ENCODE results near the gene SARNP. TPM values are rescaled to one million over a fixed set of nuclear protein-coding genes. Genes with fewer than 3 reads are reported as not detected.
"Not testable (repeated sequence)": the region's sequence is repeated elsewhere in the genome, so short reads cannot be mapped to it uniquely, and the experiment has no call there.

SARNP gene, protein sequence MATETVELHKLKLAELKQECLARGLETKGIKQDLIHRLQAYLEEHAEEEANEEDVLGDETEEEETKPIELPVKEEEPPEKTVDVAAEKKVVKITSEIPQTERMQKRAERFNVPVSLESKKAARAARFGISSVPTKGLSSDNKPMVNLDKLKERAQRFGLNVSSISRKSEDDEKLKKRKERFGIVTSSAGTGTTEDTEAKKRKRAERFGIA
- polyA plus RNA-seq (2012; ENCODE audit: low read depth, missing spikeins) = 138 TPM

GRCh38 chr12:55817345-55818139 lies at the start of gene SARNP, which contains the start of gene ORMDL2:
TSS of gene SARNP (minus strand) at chr12:55817724. CDS start at chr12:55817701, 23 bp downstream.
TSS of gene ORMDL2 (plus strand) at chr12:55818041. CDS start at chr12:55819000, 959 bp downstream.
- DNase-seq (ENCODE audit: insufficient read length, low spot score) (peak; percentile 86), FAIRE-seq (peak; percentile 99)
- TF ChIP-seq POU2F2 (IDR thresholded peaks at IDR 0.05; ENCODE audit: low read depth, low read length) (peak; percentile 46; the same call in 1 of the 2 replicates), TAF1 (IDR thresholded peaks at IDR 0.05; ENCODE audit: low read depth, low read length) (peak; percentile 85), SPI1 (IDR thresholded peaks at IDR 0.05; ENCODE audit: low read depth, low read length) (peak; percentile 87), POLR2A (IDR thresholded peaks at IDR 0.05; ENCODE audit: low read depth, low read length) (peak; percentile 83), POLR2AphosphoS5 (IDR thresholded peaks at IDR 0.05; ENCODE audit: low read depth, low read length) (peak; percentile 91), PAX5 (IDR thresholded peaks at IDR 0.05; ENCODE audit: insufficient read depth, low read length, severe bottlenecking) (no peak)

DNA sequence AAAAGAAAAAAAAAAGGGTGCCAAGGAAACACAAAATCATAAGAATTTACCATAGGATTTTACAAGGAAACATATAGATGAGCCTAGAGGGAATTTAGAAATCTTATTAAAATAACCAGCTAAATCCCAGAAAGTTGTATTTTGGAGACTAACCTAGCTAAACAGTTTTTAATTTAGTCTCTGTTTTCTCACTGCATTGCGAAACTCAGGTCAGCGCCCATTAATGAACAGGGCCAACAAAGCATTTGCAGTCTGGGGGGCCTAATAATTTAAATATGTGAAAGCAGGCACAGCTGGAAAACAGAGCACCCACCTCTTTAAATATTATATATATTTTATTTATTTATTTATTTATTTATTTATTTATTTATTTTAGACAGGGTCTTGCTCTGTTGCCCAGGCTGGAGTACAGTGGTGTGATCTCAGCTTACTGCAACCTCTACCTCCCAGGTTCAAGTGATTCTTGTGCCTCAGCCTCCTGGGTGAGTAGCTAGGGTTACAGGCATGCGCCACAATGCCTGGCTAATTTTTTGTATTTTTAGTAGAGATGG lies 49.0 kb upstream of the SARNP start:
- DNase-seq (ENCODE audit: insufficient read length, low spot score); FAIRE-seq: not testable (repeated sequence)

DNA sequence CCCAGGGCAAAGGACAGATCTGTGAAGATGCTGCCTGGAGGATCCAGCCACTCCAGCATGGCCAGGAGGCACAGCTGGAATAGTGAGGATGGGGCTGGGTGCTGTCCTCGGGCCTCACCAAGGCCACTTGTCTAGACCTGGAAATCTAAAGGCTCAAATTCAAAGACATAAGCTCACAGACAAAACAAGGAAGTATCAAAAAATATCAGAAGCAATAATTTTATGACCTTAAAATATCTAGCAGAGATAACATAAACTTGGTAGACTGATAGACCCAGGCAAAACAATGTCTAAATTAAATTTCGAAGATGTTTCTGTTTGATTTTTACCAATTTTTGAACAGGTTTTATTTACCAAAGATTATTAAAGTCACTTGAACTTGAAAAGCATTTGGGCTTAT lies 47.8 kb upstream of the SARNP start:
- DNase-seq (ENCODE audit: insufficient read length, low spot score) = no peak
- no peak for FAIRE-seq

DNA sequence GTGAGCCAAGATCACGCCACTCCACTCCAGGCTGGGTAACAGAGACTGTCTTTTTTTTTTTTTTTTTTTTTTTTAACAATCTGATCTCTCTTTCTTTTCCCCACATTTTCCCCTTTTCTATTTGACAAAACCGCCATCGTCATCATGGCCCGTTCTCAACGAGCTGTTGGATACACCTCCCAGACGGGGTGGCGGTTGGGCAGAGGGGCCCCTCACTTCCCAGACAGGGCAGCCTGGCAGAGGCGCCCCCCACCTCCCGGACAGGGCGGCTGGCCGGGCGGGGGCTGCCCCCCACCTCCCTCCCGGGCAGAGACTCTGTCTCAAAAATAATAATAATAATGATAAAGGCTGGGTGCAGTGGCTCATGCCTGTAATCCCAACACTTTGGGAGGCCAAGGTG lies 45.4 kb upstream of the SARNP start:
- not testable (repeated sequence) for FAIRE-seq; DNase-seq (ENCODE audit: insufficient read length, low spot score)

More for the DNA sequence above, 47.8 kb upstream of the SARNP start:
- TF ChIP-seq PAX5 (IDR thresholded peaks at IDR 0.05; ENCODE audit: insufficient read depth, low read length, severe bottlenecking) = no peak

DNA sequence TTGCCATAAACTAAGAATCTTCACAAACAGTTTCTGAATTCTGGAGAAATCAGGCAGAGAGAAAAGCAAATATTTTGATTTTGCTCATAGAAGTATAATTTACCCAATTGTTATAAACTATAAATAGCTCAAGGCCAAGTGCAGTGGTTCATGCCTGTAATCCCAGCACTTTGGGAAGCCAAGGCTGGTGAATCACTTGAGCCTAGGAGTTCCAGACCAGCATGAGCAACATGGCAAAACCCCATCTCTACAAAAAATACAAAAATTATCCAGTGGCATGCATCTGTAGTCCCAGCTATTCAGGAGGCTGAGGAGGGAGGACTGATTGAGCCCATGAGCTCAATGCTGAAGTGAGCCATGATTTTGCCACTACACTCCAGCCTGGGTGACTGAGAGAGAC lies 44.8 kb upstream of the SARNP start:
- FAIRE-seq = no peak
- TF ChIP-seq POU2F2 (IDR thresholded peaks at IDR 0.05; ENCODE audit: low read depth, low read length) = no peak
- TF ChIP-seq POLR2A (IDR thresholded peaks at IDR 0.05; ENCODE audit: low read depth, low read length) = no peak
- TF ChIP-seq SPI1 (IDR thresholded peaks at IDR 0.05; ENCODE audit: low read depth, low read length) = no peak
- no peak for TF ChIP-seq PAX5 (IDR thresholded peaks at IDR 0.05; ENCODE audit: insufficient read depth, low read length, severe bottlenecking)
- no peak for TF ChIP-seq TAF1 (IDR thresholded peaks at IDR 0.05; ENCODE audit: low read depth, low read length)
- no peak for TF ChIP-seq POLR2AphosphoS5 (IDR thresholded peaks at IDR 0.05; ENCODE audit: low read depth, low read length)

DNA sequence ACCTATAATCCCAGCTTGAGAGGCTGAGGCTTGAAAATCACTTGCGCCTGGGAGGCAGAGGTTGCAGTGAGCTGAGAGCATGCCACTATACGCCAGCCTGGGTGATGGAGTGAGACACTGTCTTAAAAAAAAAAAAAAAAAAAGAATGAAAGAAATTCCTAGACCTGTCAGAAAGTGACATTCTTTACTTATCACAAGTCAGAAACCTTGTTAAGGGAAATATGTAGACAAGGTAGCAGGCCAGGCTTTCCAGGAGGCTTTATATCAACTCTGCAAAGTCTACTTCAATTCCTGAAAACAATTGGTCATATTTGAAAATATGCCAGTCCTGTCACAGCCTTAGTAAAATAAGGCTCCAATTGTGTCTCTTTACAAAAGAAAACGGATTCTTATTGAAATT lies 44.3 kb upstream of the SARNP start:
- TF ChIP-seq SPI1 (IDR thresholded peaks at IDR 0.05; ENCODE audit: low read depth, low read length) (no peak), POLR2A (IDR thresholded peaks at IDR 0.05; ENCODE audit: low read depth, low read length) (no peak), POU2F2 (IDR thresholded peaks at IDR 0.05; ENCODE audit: low read depth, low read length) (no peak), PAX5 (IDR thresholded peaks at IDR 0.05; ENCODE audit: insufficient read depth, low read length, severe bottlenecking) (no peak), POLR2AphosphoS5 (IDR thresholded peaks at IDR 0.05; ENCODE audit: low read depth, low read length) (no peak), TAF1 (IDR thresholded peaks at IDR 0.05; ENCODE audit: low read depth, low read length) (no peak)
- DNase-seq (ENCODE audit: insufficient read length, low spot score) (no peak), FAIRE-seq (no peak)

More for the DNA sequence above, 44.8 kb upstream of the SARNP start:
- DNase-seq (ENCODE audit: insufficient read length, low spot score) = no peak

DNA sequence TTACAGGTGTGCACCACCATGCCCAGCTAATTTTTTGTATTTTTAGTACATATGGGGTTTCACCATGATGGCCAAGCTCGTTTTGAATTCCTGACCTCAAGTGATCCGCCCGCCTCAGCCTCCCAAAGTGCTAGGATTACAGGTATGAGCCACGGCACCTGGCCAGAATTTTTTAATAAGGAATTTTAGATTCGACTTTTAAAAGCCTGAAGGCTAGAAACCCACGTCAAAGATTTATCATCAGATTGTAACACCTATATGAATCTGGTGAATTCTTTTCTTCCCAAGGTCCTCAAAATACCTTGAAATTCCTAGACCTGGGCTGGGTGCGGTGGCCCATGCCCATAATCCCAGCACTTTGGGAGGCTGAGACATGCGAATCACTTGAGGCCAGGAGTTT lies 43.9 kb upstream of the SARNP start:
- DNase-seq (ENCODE audit: insufficient read length, low spot score) (no peak), FAIRE-seq (no peak)
- TF ChIP-seq TAF1 (IDR thresholded peaks at IDR 0.05; ENCODE audit: low read depth, low read length) = no peak
- no peak for TF ChIP-seq POLR2AphosphoS5 (IDR thresholded peaks at IDR 0.05; ENCODE audit: low read depth, low read length)
- TF ChIP-seq PAX5 (IDR thresholded peaks at IDR 0.05; ENCODE audit: insufficient read depth, low read length, severe bottlenecking) = no peak
- no peak for TF ChIP-seq POLR2A (IDR thresholded peaks at IDR 0.05; ENCODE audit: low read depth, low read length)
- no peak for TF ChIP-seq POU2F2 (IDR thresholded peaks at IDR 0.05; ENCODE audit: low read depth, low read length)
- TF ChIP-seq SPI1 (IDR thresholded peaks at IDR 0.05; ENCODE audit: low read depth, low read length) = no peak

- no peak for FAIRE-seq
Measured at GRCh38 chr12:55852740-55853139, 35.2 kb upstream of the SARNP start.

GRCh38 chr12:55850893-55851292 lies 33.4 kb upstream of the SARNP start:
- TF ChIP-seq POU2F2 (IDR thresholded peaks at IDR 0.05; ENCODE audit: low read depth, low read length) = no peak
- TF ChIP-seq POLR2A (IDR thresholded peaks at IDR 0.05; ENCODE audit: low read depth, low read length) = no peak
- TF ChIP-seq TAF1 (IDR thresholded peaks at IDR 0.05; ENCODE audit: low read depth, low read length) = no peak
- no peak for TF ChIP-seq SPI1 (IDR thresholded peaks at IDR 0.05; ENCODE audit: low read depth, low read length)
- TF ChIP-seq PAX5 (IDR thresholded peaks at IDR 0.05; ENCODE audit: insufficient read depth, low read length, severe bottlenecking) = no peak
- TF ChIP-seq POLR2AphosphoS5 (IDR thresholded peaks at IDR 0.05; ENCODE audit: low read depth, low read length) = no peak
- FAIRE-seq = no peak
- no peak for DNase-seq (ENCODE audit: insufficient read length, low spot score)

More at GRCh38 chr12:55852740-55853139, 35.2 kb upstream of the SARNP start:
- no peak for DNase-seq (ENCODE audit: insufficient read length, low spot score)
- TF ChIP-seq TAF1 (IDR thresholded peaks at IDR 0.05; ENCODE audit: low read depth, low read length) (no peak), POLR2A (IDR thresholded peaks at IDR 0.05; ENCODE audit: low read depth, low read length) (no peak)

- FAIRE-seq = no peak
- DNase-seq (ENCODE audit: insufficient read length, low spot score) = no peak
- TF ChIP-seq POU2F2 (IDR thresholded peaks at IDR 0.05; ENCODE audit: low read depth, low read length) (no peak), SPI1 (IDR thresholded peaks at IDR 0.05; ENCODE audit: low read depth, low read length) (no peak), TAF1 (IDR thresholded peaks at IDR 0.05; ENCODE audit: low read depth, low read length) (no peak), POLR2A (IDR thresholded peaks at IDR 0.05; ENCODE audit: low read depth, low read length) (no peak), POLR2AphosphoS5 (IDR thresholded peaks at IDR 0.05; ENCODE audit: low read depth, low read length) (no peak), PAX5 (IDR thresholded peaks at IDR 0.05; ENCODE audit: insufficient read depth, low read length, severe bottlenecking) (no peak)
Measured at GRCh38 chr12:55850401-55850800, 32.9 kb upstream of the SARNP start.
